22Rv1 (cell line): ENCODE measurements around the gene GLRA3.

ENCODE experiments used
- CTCF ChIP-seq: fragments of 450-650 bp; IDR thresholded peaks from 2 replicates; pipeline ENCODE4 v1.5.1; 2017; ENCODE audit warnings: mild to moderate bottlenecking
- ZFX ChIP-seq: fragments of 450-650 bp; IDR thresholded peaks from 2 replicates; pipeline ENCODE4 v1.6.1; 2017; ENCODE audit warnings: antibody characterized with exemption, borderline replicate concordance

- TF ChIP-seq CTCF = no peak
- TF ChIP-seq ZFX = no peak
These were observed 77.0 kb downstream of the GLRA3 start for GRCh38 chr4:174752026-174752425.
